ENCODE data around the gene TNFAIP8L3.

- TF ChIP-seq POLR2A (IDR thresholded peaks at IDR 0.05) (no peak), CTCF (IDR thresholded peaks at IDR 0.05) (no peak), POLR2AphosphoS5 (IDR thresholded peaks at IDR 0.05) (no peak), EP300 (IDR thresholded peaks at IDR 0.05) (no peak)
Measured at GRCh38 chr15:51106481-51106880, 11.8 kb upstream of the TNFAIP8L3 start.
